Caco-2 (cell line): ENCODE data around the gene ARHGEF2. TPM values are rescaled to one million over a fixed set of nuclear protein-coding genes. Genes with fewer than 3 reads are reported as not detected.

ENCODE experiments used
- BruUV-seq: library from RNA; stranded (reverse); fragments of 400-500 nt; replicated peaks from 2 replicates; lab custom pipeline; 2021; lab: Mats Ljungman, UMichigan
- CTCF ChIA-PET: fragments of 300-600 bp; sonication (Branson Sonifier 250); formaldehyde crosslinking; loops from one replicate; lab custom pipeline; 2022; ENCODE audit warnings: antibody characterized with exemption; lab: Charles Lee
- POLR2A ChIA-PET: fragments of 300-600 bp; sonication (Branson Sonifier 250); formaldehyde crosslinking; loops from one replicate; lab custom pipeline; 2022; ENCODE audit warnings: antibody characterized with exemption; lab: Charles Lee
- DNase-seq, 2 experiments: peaks; one replicate each; pipeline versions ENCODE4 v3.0.0 to v3.0.0-alpha.2; 2020 to 2022
- H3K27me3 ChIP-seq: replicated peaks from 2 replicates; pipeline ENCODE4 v1.6.0; 2011; ENCODE audit warnings: low read length; ENCODE audit not compliant: control insufficient read depth, insufficient read depth
- H3K36me3 ChIP-seq: 2 replicates; pipeline ENCODE4 v1.5.1; 2011; ENCODE audit warnings: low read length; ENCODE audit not compliant: control insufficient read depth, insufficient read depth
- H3K4me1 ChIP-seq: fragments of 250-450 bp; sonication (Bioruptor Pico); 2 replicates; pipeline ENCODE4 v1.5.1; 2020; ENCODE audit warnings: mild to moderate bottlenecking
- H3K4me3 ChIP-seq: 2 replicates; pipeline ENCODE4 v1.5.1; 2011; ENCODE audit warnings: low read depth, mild to moderate bottlenecking, control low read depth, low read length
- H3K9me3 ChIP-seq: fragments of 250-450 bp; sonication (Bioruptor Pico); 2 replicates; pipeline ENCODE4 v1.5.1; 2020; ENCODE audit warnings: mild to moderate bottlenecking, moderate library complexity
- H3K27ac Mint-ChIP-seq: one replicate; pipeline ENCODE4 v1.8.0; 2022; ENCODE audit warnings: mixed read lengths; ENCODE audit not compliant: unreplicated experiment
- H3K27me3 Mint-ChIP-seq: one replicate; pipeline ENCODE4 v1.8.0; 2022; ENCODE audit warnings: mixed read lengths; ENCODE audit not compliant: insufficient read depth, unreplicated experiment
- H3K36me3 Mint-ChIP-seq: one replicate; pipeline ENCODE4 v1.8.0; 2022; ENCODE audit warnings: mild to moderate bottlenecking, mixed read lengths; ENCODE audit not compliant: insufficient read depth, unreplicated experiment
- H3K4me1 Mint-ChIP-seq: one replicate; pipeline ENCODE4 v1.8.0; 2022; ENCODE audit warnings: low read depth, mixed read lengths; ENCODE audit not compliant: unreplicated experiment
- H3K4me3 Mint-ChIP-seq: one replicate; pipeline ENCODE4 v1.8.0; 2022; ENCODE audit warnings: mild to moderate bottlenecking, moderate library complexity, mixed read lengths; ENCODE audit not compliant: unreplicated experiment
- H3K9me3 Mint-ChIP-seq: one replicate; pipeline ENCODE4 v1.8.0; 2022; ENCODE audit warnings: mixed read lengths; ENCODE audit not compliant: unreplicated experiment
- CTCF ChIP-seq, 2 experiments: fragments of 200-600 bp in 1 of 2; IDR thresholded peaks; 1 replicate in 1 of 2; 2 replicates in 1 of 2; pipeline versions ENCODE4 v1.5.1 to v1.8.0; 2011 to 2022; ENCODE audit warnings: antibody characterized with exemption in 1 of 2, control low read depth in 1 of 2, inconsistent platforms in 1 of 2, low read depth in 1 of 2, low read length in 1 of 2, mild to moderate bottlenecking in 1 of 2, moderate library complexity in 1 of 2; ENCODE audit not compliant: insufficient read depth in 1 of 2, severe bottlenecking in 1 of 2, unreplicated experiment in 1 of 2
- intact Hi-C: fragments of 100-400 bp; cut with micrococcal nuclease; formaldehyde crosslinking; loops from one replicate; pipeline ENCODE4 v1.10.0; 2022; ENCODE audit not compliant: unreplicated experiment
- total RNA-seq: library from RNA; stranded (reverse); gene quantifications from 2 replicates; pipeline ENCODE4 v1.2.3, GENCODE V29; 2022

The ARHGEF2 gene
- total RNA-seq, 1 experiment from 2014 or later = 60.3 TPM

- Mint-ChIP-seq H3K27ac (peak overlapping the region; percentile 50), H3K27me3 (no peaks in the 10 kb centered on the region), H3K4me3 (peak overlapping the region; percentile 82), H3K9me3 (no peaks in the 10 kb centered on the region), H3K4me1 (peaks cover 39% of the 10 kb centered on the region), H3K36me3 (peaks cover 6% of the 10 kb centered on the region)
- peak in 1 of 2 experiments; percentile 45 for DNase-seq
- CTCF ChIA-PET = interaction anchor here (0.6 to 2.0 kb wide), 11 partner anchors 12 to 595 kb away, joined by 3 to 12 read pairs (median 4); partner anchors contain the start of genes MEX3A and PMF1
- POLR2A ChIA-PET = interaction anchor here (0.6 to 2.2 kb wide), 8 partner anchors 17 to 836 kb away, joined by 3 to 8 read pairs (median 4); partner anchors contain the start of genes KHDC4 and SMG5
- Histone ChIP-seq H3K4me1 (peaks cover 41% of the 10 kb centered on the region), H3K4me3 (peak overlapping the region; percentile 99), H3K27me3 (no peaks in the 10 kb centered on the region), H3K9me3 (no peaks in the 10 kb centered on the region), H3K36me3 (no peaks in the 10 kb centered on the region; the same call in 1 of the 2 replicates)
- TSS peak; percentile 7 for BruUV-seq
- intact Hi-C loops = loop anchor here (2.0 kb wide), 1 partner anchor 39 kb away; no protein-coding TSS in a partner anchor
- TF ChIP-seq CTCF (IDR thresholded peaks at IDR 0.05; ENCODE audit: insufficient read depth in 1 of 2, low read depth in 1 of 2, low read length in 1 of 2, severe bottlenecking in 1 of 2, unreplicated experiment in 1 of 2) = no peak
Observed at GRCh38 chr1:155977690-155978324, 540 bp downstream of the ARHGEF2 start.

- Histone ChIP-seq H3K4me1 (peaks cover 42% of the 10 kb centered on the region), H3K27me3 (no peaks in the 10 kb centered on the region), H3K9me3 (no peaks in the 10 kb centered on the region), H3K4me3 (peak overlapping the region; percentile 99), H3K36me3 (no peaks in the 10 kb centered on the region; the same call in 1 of the 2 replicates)
- DNase-seq = no peak
- Mint-ChIP-seq H3K36me3 (peaks cover 6% of the 10 kb centered on the region), H3K9me3 (no peaks in the 10 kb centered on the region), H3K27me3 (no peaks in the 10 kb centered on the region), H3K4me3 (peak overlapping the region; percentile 82), H3K27ac (peak overlapping the region; percentile 50), H3K4me1 (peaks cover 42% of the 10 kb centered on the region)
- POLR2A ChIA-PET = interaction anchor here (0.6 to 2.2 kb wide), 3 partner anchors 43 to 837 kb away, joined by 4 to 8 read pairs (median 4); partner anchors contain the start of gene KHDC4
- CTCF ChIA-PET = interaction anchor here (0.7 to 2.0 kb wide), 5 partner anchors 13 to 89 kb away, joined by 3 to 12 read pairs (median 6); no protein-coding TSS in a partner anchor
- no TSS peak for BruUV-seq
- TF ChIP-seq CTCF (IDR thresholded peaks at IDR 0.05; ENCODE audit: insufficient read depth in 1 of 2, low read depth in 1 of 2, low read length in 1 of 2, severe bottlenecking in 1 of 2, unreplicated experiment in 1 of 2) = no peak
- intact Hi-C loops = no loop called here
Observed at GRCh38 chr1:155976913-155977689, 1.2 kb downstream of the ARHGEF2 start.
